A549 (cell line): ENCODE data around the gene RPN2.
A peak's percentile ranks its signal among the peaks of the same experiment; 100 is the strongest.

Experiments
- CEBPB ChIP-seq, 2 experiments: fragments of >200 bp in 1 of 2; sonication (Bioruptor Twin) in 1 of 2; formaldehyde crosslinking in 1 of 2; IDR thresholded peaks; 2 replicates each; pipeline ENCODE4 v1.6.1; 2012 to 2016
- CTCF ChIP-seq: fragments of >200 bp; sonication (Bioruptor Twin); formaldehyde crosslinking; IDR thresholded peaks from 3 replicates; pipeline ENCODE4 v1.5.1; 2016
- HES2 ChIP-seq: fragments of >200 bp; sonication (Bioruptor Twin); formaldehyde crosslinking; IDR thresholded peaks from 2 replicates; pipeline ENCODE4 v1.6.1; 2016
- MYC ChIP-seq: IDR thresholded peaks from 2 replicates; pipeline ENCODE4 v1.6.1; 2012; ENCODE audit warnings: mild to moderate bottlenecking, inconsistent platforms, low read length, improper control_type of control experiment, borderline replicate concordance
- SREBF2 ChIP-seq: fragments of 450-650 bp; IDR thresholded peaks from 2 replicates; pipeline ENCODE4 v1.6.1; 2014; ENCODE audit warnings: mild to moderate bottlenecking, moderate library complexity
- USF2 ChIP-seq: fragments of 450-650 bp; IDR thresholded peaks from 2 replicates; pipeline ENCODE4 v1.6.1; 2014; ENCODE audit warnings: antibody characterized with exemption

GRCh38 chr20:37276494-37277252, 97.5 kb downstream of the RPN2 start:
- TF ChIP-seq HES2 (no peak), CTCF (peak; percentile 42), CEBPB (IDR thresholded peaks at IDR 0.05) (no peak), SREBF2 (no peak), MYC (no peak), USF2 (no peak)
